ENCODE data around the gene HOXD3.

The HOXD3 gene

GRCh38 chr2:176156807-176157498 is at the start of gene HOXD3:
Gene HOXD3 (plus strand): TSS chr2:176157307. CDS start chr2:176169115, 11,808 bp downstream.
- no peak for DNase-seq

GRCh38 chr2:176107731-176108181 is 49.4 kb upstream of the HOXD3 start:
- DNase-seq: no peak

- DNase-seq: no peak
Observed at GRCh38 chr2:176109192-176109901, 47.8 kb upstream of the HOXD3 start.

GRCh38 chr2:176109946-176110345 is 47.2 kb upstream of the HOXD3 start:
- no peak for DNase-seq

GRCh38 chr2:176110415-176111308 is 46.4 kb upstream of the HOXD3 start:
- DNase-seq: no peak

GRCh38 chr2:176111309-176111663 is 45.8 kb upstream of the HOXD3 start:
- DNase-seq: peak in 1 of 2 donors; percentile 32

GRCh38 chr2:176111846-176112374 is 45.2 kb upstream of the HOXD3 start:
- DNase-seq: no peak

- no peak for DNase-seq
Observed at GRCh38 chr2:176112375-176113302, 44.5 kb upstream of the HOXD3 start.

GRCh38 chr2:176114120-176114929 is 42.8 kb upstream of the HOXD3 start:
- no peak for DNase-seq

- DNase-seq: no peak
Observed at GRCh38 chr2:176114930-176115625, 42.0 kb upstream of the HOXD3 start.

- no peak for DNase-seq
Observed at GRCh38 chr2:176115883-176116813, 41.0 kb upstream of the HOXD3 start, which contains the start of gene HOXD10. Gene HOXD10 (plus strand): TSS chr2:176116778. CDS start chr2:176116834, 56 bp downstream.

- DNase-seq: no peak
Observed at GRCh38 chr2:176117162-176117822, 39.8 kb upstream of the HOXD3 start.

- no peak for DNase-seq
Observed at GRCh38 chr2:176117823-176118371, 39.2 kb upstream of the HOXD3 start.

- peak in 1 of 2 donors; percentile 7 for DNase-seq
Observed at GRCh38 chr2:176118601-176119339, 38.3 kb upstream of the HOXD3 start.

- no peak for DNase-seq
Observed at GRCh38 chr2:176120364-176121189, 36.5 kb upstream of the HOXD3 start.

All from bone marrow (tissue), 2 donors.